Medulla oblongata (tissue), 1 donor: Measurements from ENCODE around the gene BRDT.

ENCODE experiments used
- DNase-seq: peaks from one replicate; pipeline ENCODE4 v3.0.0-alpha.2; 2015; ENCODE audit errors: extremely low spot score

BRDT gene

GRCh38 chr1:91949356-91949699, at the start of gene BRDT:
Gene BRDT, plus strand, starts transcription at chr1:91949401. Its CDS starts 13,354 bp downstream, at chr1:91962755.
- no peak for DNase-seq

- no peak for DNase-seq
These were observed 48.6 kb upstream of the BRDT start for GRCh38 chr1:91900562-91900961.

- DNase-seq = no peak
These were observed 48.0 kb upstream of the BRDT start for GRCh38 chr1:91901231-91901630.

- DNase-seq = no peak
These were observed 36.9 kb upstream of the BRDT start for GRCh38 chr1:91912266-91912665.

GRCh38 chr1:91913018-91913417, 36.2 kb upstream of the BRDT start:
- DNase-seq = no peak

GRCh38 chr1:91916046-91916445, 33.2 kb upstream of the BRDT start:
- DNase-seq = no peak

- DNase-seq = no peak
These were observed 32.3 kb upstream of the BRDT start for GRCh38 chr1:91916811-91917460.

- DNase-seq = no peak
These were observed 29.2 kb upstream of the BRDT start for GRCh38 chr1:91919962-91920361.

GRCh38 chr1:91924146-91924545, 25.1 kb upstream of the BRDT start:
- DNase-seq = no peak

GRCh38 chr1:91925644-91926435, 23.4 kb upstream of the BRDT start:
- no peak for DNase-seq

- no peak for DNase-seq
These were observed 21.2 kb upstream of the BRDT start for GRCh38 chr1:91928026-91928425.

- no peak for DNase-seq
These were observed 20.0 kb upstream of the BRDT start for GRCh38 chr1:91929250-91929649.

- DNase-seq = no peak
These were observed 11.6 kb upstream of the BRDT start for GRCh38 chr1:91937613-91938012.

GRCh38 chr1:91940496-91940895, 8.7 kb upstream of the BRDT start:
- no peak for DNase-seq

- DNase-seq = no peak
These were observed 5.1 kb upstream of the BRDT start for GRCh38 chr1:91944087-91944486.

GRCh38 chr1:91948097-91948496, 1.1 kb upstream of the BRDT start:
- no peak for DNase-seq

- DNase-seq = no peak
These were observed 473 bp upstream of the BRDT start for GRCh38 chr1:91948501-91949355.

- DNase-seq = no peak
These were observed 3.0 kb downstream of the BRDT start for GRCh38 chr1:91952187-91952586.

GRCh38 chr1:91958926-91959325, 9.7 kb downstream of the BRDT start:
- DNase-seq = no peak

GRCh38 chr1:91968334-91968733, 19.1 kb downstream of the BRDT start:
- DNase-seq = no peak

- DNase-seq = no peak
These were observed 30.2 kb downstream of the BRDT start for GRCh38 chr1:91979383-91979782.

GRCh38 chr1:91980663-91981062, 31.5 kb downstream of the BRDT start:
- no peak for DNase-seq
